Pancreas (tissue), 10 donors: ENCODE measurements around the gene MLH1. TPM values are rescaled to one million over a fixed set of nuclear protein-coding genes. Genes with fewer than 3 reads are reported as not detected.

ENCODE experiments used
- ATAC-seq, 4 donors: fragments of 200-7000 bp; cut with Tn5 transposase; one replicate each; pipeline versions ENCODE4 v1.8.0 to v1.9.1; 2020; ENCODE audit warnings: mild to moderate bottlenecking in 4 of 4, moderate library complexity in 4 of 4
- DNase-seq, 6 donors: peaks; one replicate each; pipeline ENCODE4 v3.0.0-alpha.2; 2020
- FAIRE-seq: peaks from 2 replicates; lab custom pipeline; 2012; peaks lifted over from hg19 to GRCh38; lab: Jason Lieb, UNC
- H3K27ac ChIP-seq, 4 donors: fragments of 200-600 bp; sonication (generic); 1 replicate in 3 of 4; 2 replicates in 1 of 4; pipeline versions ENCODE4 v1.5.0 to v1.8.0; 2020
- H3K27me3 ChIP-seq, 4 donors: fragments of 200-600 bp; one replicate each; pipeline ENCODE4 v1.8.0; 2021
- H3K36me3 ChIP-seq, 3 donors: fragments of 200-600 bp; sonication (generic) in 1 of 3; one replicate each; pipeline versions ENCODE4 v1.5.0 to v1.8.0; 2020 to 2021
- H3K4me1 ChIP-seq, 3 donors: fragments of 200-600 bp; one replicate each; pipeline ENCODE4 v1.8.0; 2021
- H3K4me3 ChIP-seq, 4 donors: fragments of 200-600 bp; sonication (generic) in 2 of 4; one replicate each; pipeline versions ENCODE4 v1.5.0 to v1.8.0; 2020 to 2021
- H3K9me3 ChIP-seq, 4 donors: fragments of 200-600 bp; one replicate each; pipeline ENCODE4 v1.8.0; 2021
- CTCF ChIP-seq, 4 donors: fragments of 200-600 bp; sonication (generic) in 3 of 4; IDR thresholded peaks; one replicate each; pipeline versions ENCODE4 v1.5.0 to v1.8.0; 2021; ENCODE audit warnings: antibody characterized with exemption in 4 of 4
- WGBS, 2 donors: extraction: QIAGEN DNeasy Blood & Tissue Kit; methylation state at CpG; one replicate each; pipeline ENCODE4 v1.1.7; 2013; 5-methylcytosine and 5-hydroxymethylcytosine counted together
- intact Hi-C, 3 donors: fragments of 100-400 bp; cut with DNase I; formaldehyde crosslinking; loops; one replicate each; pipeline versions ENCODE4 v1.11.1 to v1.14.2; 2022
- polyA plus RNA-seq, 2 donors: library from polyadenylated mRNA; stranded (reverse); fragments of 200-250 nt; gene quantifications; one replicate each; pipeline ENCODE4 v1.2.3, GENCODE V29; 2013
- total RNA-seq, 6 donors: library from RNA; stranded (reverse); fragmentation: NEBNext Ultra II Directional in 4 of 6; extraction: Animal tissue kit (Norgen Biotek cat#: 25700) in 4 of 6; gene quantifications; one replicate each; pipeline versions ENCODE4 v1.2.1 to v1.2.4, GENCODE V29; 2021 to 2023
- donor health status: healthy with polysubstance abuse.
- donor health status: DM: no; HTN: no; CAD: no; lungs with moderate emphysema.
- donor health status: DM: no; HTN: no; CAD: no.
- donor health status: control.
- donor health status: control.
- donor health status: Bipolar disorder and iron deficiency.
- donor health status: DM: yes; HTN: yes; CAD: no.
- donor health status: DM: no; HTN: no; CAD: no.
- donor health status: DM: no; HTN: no; CAD: no.
- donor health status: DM: yes; HTN: yes; CAD: no.

Gene MLH1
- total and polyA plus RNA-seq, 8 donors, result 7.9 to 16.4 (median 13.3) TPM

- Histone ChIP-seq H3K4me3 (no peak overlapping the region), H3K36me3 (no peaks in the 10 kb centered on the region), H3K27ac (no peak overlapping the region), H3K9me3 (no peaks in the 10 kb centered on the region), H3K4me1 (no peaks in the 10 kb centered on the region), H3K27me3 (no peaks in the 10 kb centered on the region)
- DNase-seq, result no peak
- intact Hi-C loops, result no loop called here
- FAIRE-seq, result no peak
- no peak for TF ChIP-seq CTCF (IDR thresholded peaks at IDR 0.05)
- ATAC-seq, result no peak
These were observed 28.5 kb upstream of the MLH1 start for GRCh38 chr3:36964817-36965216.

DNA sequence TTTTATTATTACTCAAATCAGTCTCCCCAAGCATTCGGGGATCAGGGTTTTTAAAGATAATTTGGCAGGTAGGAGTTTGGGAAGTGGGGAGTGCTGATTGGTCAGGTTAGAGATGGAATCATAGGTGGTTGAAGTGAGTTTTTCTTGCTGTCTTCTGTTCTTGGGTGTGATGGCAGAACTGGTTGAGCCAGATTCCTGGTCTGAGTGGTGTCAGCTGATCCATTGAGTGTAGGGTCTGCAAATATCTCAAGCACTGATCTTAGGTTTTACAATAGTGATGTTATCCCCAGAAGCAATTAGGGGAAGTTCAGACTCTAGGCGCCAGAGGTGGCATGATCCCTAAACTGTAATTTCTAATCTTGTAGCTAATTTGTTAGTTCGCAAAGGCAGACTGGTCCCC lies 27.9 kb upstream of the MLH1 start:
- H3K9me3 ChIP-seq, result no peaks in the 10 kb centered on the region
- intact Hi-C loops, result no loop called here
- 56 to 58% methylated on average over 3 of the region's 3 CpGs for WGBS, 2 donors
- H3K4me1 ChIP-seq, result no peaks in the 10 kb centered on the region
- no peak for ATAC-seq
- no peak overlapping the region for H3K27ac ChIP-seq
- TF ChIP-seq CTCF (IDR thresholded peaks at IDR 0.05), result no peak
- no peaks in the 10 kb centered on the region for H3K36me3 ChIP-seq
- no peaks in the 10 kb centered on the region for H3K27me3 ChIP-seq
- no peak overlapping the region for H3K4me3 ChIP-seq
- FAIRE-seq, result no peak
- DNase-seq, result no peak

- TF ChIP-seq CTCF (IDR thresholded peaks at IDR 0.05), result no peak
- Histone ChIP-seq H3K4me3 (no peak overlapping the region), H3K36me3 (no peaks in the 10 kb centered on the region), H3K4me1 (no peaks in the 10 kb centered on the region), H3K9me3 (no peaks in the 10 kb centered on the region), H3K27me3 (no peaks in the 10 kb centered on the region), H3K27ac (no peak overlapping the region)
- ATAC-seq (no peak), DNase-seq (no peak), FAIRE-seq (no peak)
- intact Hi-C loops, result no loop called here
- 88 to 90% methylated on average over 4 of the region's 4 CpGs for WGBS, 2 donors
These were observed 24.2 kb upstream of the MLH1 start for GRCh38 chr3:36969085-36969484.

- DNase-seq, result peak in 1 of 6 donors; percentile 20
- no peak overlapping the region for H3K4me3 ChIP-seq
- TF ChIP-seq CTCF (IDR thresholded peaks at IDR 0.05), result no peak
- no peak for FAIRE-seq
- WGBS, 2 donors, result 69 to 76% methylated on average over 3 to 4 of the region's 4 CpGs
- no peaks in the 10 kb centered on the region for H3K36me3 ChIP-seq
- intact Hi-C loops, result no loop called here
- no peaks in the 10 kb centered on the region for H3K9me3 ChIP-seq
- H3K27me3 ChIP-seq, result no peaks in the 10 kb centered on the region
- H3K4me1 ChIP-seq, result no peaks in the 10 kb centered on the region
- no peak overlapping the region for H3K27ac ChIP-seq
- peak in 3 of 4 donors; percentile 58 to 90 (median 77) for ATAC-seq
These were observed 23.5 kb upstream of the MLH1 start for GRCh38 chr3:36969540-36970432.

DNA sequence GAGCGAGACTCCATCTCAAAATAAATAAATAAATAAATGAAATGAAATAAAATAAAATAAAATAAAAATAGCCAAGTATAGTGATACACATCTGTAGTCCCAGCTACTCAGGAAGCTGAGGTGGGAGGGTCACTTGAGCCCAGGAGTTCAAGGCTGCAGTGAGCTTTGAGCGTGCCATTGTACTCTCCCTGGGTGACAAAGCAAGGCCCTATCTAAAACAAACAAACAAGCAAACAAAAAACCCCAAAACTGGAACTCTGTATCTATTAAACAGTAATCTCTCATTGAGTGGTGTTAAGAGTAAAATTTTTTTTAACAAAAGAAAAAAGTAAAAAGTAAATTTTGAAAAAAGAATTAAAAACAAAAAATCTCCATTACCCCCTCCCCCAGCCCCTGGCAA lies 21.2 kb upstream of the MLH1 start:
- no peak for TF ChIP-seq CTCF (IDR thresholded peaks at IDR 0.05)
- DNase-seq (no peak), ATAC-seq (no peak), FAIRE-seq (no peak)
- Histone ChIP-seq H3K27ac (no peak overlapping the region), H3K4me1 (no peaks in the 10 kb centered on the region), H3K9me3 (no peaks in the 10 kb centered on the region), H3K36me3 (no peaks in the 10 kb centered on the region), H3K27me3 (no peaks in the 10 kb centered on the region), H3K4me3 (no peak overlapping the region)
- WGBS, 2 donors, result 76 to 88% methylated on average over 2 of the region's 2 CpGs
- intact Hi-C loops, result no loop called here
